ENCODE data around the gene ANP32A.

ANP32A gene

DNA sequence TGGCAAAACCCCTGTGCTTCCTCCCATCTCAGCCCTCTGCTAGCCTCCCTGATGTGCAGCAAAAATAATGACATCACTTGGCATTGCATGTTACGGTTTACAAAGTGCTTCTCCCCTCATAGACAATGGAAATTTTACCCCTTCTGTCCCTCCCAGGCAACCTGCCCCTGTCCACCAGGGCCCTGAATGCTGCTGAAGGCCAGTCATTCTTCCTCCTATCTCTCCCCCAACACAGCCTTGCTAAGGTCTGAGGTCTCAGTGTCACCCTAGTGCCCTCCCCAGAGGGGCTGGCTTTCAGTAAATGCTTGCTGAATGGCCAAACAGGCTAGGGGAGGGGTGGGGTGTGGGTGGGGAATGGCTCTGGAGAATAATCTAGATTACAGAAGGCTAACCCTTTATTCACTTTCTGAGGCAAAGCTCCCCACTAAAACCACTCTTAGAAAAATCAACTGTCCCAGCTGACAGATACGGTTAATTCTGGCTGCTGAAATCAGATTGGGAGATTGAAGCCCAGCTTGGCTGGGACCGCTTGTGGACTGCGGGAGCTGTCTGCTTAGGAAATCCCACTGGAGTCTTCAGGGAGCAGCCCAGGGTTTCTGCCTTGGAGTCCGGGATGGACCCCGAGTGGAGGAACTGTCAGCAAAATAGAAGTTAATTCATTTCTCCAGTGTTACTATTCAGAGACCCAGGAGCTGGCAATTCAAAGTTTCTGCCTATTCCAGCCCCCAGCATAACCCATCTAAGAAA, 22.9 kb downstream of the ANP32A start:
- no peak for DNase-seq (ENCODE audit: low read depth in 2 of 2)

DNA sequence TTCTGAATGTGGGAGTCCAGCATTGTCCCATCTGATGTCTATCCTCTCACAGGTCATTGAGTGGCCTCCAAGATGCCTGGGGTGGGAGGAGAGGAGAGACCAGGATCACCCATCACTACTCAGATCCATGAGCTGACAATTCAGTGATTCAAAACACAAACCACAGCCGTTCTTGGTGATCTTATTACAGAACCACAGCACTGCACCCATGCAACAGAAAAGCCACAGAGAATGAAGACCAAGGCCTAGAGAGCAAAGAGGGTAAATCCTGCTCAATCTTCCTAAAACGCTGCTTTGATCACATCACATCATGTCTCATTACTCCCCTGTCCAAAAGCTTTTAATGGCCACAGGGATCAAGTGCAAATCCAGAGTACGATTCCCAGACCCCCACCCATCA, 23.5 kb downstream of the ANP32A start:
- no peak for DNase-seq (ENCODE audit: low read depth in 2 of 2)

DNA sequence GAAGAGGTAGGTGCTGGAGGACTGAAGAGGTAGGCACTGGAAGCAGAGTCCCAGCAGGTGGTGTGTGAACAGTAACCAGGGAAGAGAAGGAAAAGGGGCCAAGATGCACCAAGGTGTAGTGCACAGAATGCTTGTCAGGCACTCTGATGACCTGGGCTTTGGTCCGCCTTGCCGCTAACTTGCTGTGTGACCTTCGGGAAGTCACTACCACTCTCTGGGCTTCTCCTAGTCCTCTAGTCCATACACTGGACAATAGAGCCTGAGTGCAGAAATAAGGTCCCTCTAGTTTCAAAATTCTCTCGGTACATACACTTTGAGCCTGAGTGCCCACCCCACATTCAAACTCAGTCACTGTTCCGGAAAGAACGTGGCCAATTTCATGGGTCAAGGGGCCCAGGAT, 24.1 kb downstream of the ANP32A start:
- DNase-seq (ENCODE audit: low read depth in 2 of 2): no peak

DNA sequence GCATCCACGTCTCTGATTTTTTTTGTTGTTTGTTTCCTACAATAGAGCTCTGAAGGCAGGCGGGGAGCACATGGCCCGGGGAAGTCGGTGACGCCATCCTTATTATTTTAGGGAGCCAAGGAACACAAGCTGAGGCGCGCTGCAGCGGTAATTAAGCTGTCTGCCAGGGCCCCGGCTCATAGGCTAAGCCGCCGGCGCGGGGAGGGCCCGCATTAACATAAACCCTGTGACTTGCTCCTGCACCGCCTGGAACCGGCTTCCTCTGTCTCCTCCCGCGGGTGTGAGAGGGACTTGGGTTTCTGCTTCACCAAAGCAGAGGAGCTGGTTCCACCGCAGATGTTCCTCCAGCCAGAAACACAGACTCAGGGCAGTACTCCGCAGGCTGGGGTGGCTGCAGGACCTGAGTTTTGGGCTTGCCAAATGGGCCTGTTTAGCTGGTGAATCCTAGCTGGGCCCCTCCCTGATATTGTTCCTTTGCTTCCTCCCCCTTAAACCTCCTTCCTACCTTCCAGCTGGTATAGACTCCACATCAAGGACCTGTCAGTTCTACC, 25.3 kb downstream of the ANP32A start:
- DNase-seq (ENCODE audit: low read depth in 2 of 2): peak; percentile 38 to 52

DNA sequence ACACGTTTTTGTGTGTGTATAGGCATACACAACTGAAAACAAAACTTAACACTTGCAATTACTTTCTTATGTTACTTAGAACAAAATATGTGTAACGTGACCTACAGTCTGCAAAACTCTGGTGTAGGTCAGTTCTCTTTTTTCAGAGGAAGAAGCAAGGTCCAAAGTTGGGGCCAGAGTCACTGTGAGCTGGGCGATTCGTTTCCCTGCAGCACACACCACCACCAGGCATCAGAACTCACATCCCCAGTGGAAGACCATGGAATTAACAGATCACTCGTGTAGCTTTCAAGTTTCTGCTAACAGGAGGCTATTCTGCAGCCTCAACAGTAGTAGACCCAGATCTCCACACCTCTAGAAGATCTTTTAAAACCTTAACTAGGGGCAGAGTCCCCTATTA, 25.8 kb downstream of the ANP32A start:
- DNase-seq (ENCODE audit: low read depth in 2 of 2): no peak

DNA sequence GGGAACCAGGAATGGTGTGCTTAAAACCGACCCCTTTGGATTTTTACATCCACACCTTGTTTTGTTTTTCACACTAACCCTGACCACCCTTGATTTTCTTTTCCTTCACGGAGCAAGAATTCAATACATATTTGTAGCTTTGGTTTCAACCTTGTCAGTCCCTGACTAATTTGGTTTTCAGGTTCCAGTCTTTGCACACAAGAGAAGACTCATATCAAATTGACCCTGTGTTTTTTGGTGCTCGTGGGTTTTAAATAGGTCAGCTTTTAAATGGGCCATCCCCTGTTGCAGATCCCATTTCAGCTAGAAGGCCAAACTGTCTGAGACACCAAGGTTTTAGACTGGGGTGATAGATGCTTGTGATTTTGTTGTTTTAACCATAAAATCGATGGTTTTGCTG, 26.4 kb downstream of the ANP32A start:
- no peak for DNase-seq (ENCODE audit: low read depth in 2 of 2)

DNA sequence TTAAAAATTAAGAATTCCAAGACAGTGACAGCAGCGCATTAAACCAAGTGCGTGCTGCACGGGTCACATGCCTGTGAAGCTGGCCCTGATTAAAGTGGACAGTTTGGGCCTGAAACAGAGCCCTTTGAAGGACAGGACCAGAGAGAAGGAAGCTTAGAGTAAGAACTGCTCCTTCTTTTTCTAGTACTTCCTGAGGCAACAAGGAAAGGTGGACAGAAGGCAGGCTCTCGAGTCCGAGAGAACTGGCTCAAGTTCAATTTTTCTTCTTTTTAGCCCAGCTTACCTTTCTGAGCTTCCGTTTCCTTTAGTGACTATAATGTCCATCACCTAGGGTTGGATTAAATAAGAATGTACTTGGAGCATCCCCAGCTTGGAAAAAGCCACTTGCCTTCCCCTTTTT, 26.9 kb downstream of the ANP32A start:
- DNase-seq (ENCODE audit: low read depth in 2 of 2): no peak

DNA sequence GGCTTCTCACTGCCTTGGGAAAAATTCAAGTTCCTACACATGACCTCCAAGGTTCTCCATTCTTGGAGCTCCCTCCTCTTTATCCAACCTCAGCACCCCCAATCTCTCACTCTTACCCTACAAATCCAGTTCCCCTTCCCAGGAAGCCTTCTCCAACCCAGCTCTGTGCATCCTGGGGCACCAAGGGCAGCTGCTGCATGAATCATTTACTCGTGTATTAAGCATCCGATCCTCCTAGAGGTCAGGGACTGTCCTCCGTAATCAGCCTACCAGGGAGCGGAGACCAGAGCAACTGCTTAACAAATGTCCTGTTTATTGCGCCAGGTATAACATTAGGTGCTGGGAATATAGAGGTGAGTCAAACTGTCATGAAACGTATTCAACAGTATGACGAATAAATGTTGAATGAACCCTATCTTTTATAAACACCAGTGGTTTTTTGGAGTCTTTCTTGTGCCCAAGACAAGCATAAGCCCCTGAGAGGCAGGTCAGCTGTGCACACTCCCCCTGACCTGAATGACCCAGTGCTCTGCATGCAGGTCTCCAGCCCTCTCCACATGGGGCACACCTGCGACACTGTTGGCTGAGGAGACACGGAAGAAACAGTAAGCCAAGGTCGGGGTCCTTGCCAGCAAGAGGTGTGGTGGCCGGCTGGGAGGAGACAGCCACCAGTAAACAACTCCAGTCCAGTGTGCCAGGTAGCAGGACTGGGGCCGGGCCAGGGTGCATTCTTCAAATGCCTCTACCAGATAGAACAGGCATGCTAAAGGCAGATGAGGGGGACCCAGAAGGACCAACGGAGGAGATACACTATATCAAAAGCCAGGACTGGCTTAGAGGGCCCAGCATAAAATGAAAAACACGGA, 27.6 kb downstream of the ANP32A start:
- no peak for DNase-seq (ENCODE audit: low read depth in 2 of 2)

DNA sequence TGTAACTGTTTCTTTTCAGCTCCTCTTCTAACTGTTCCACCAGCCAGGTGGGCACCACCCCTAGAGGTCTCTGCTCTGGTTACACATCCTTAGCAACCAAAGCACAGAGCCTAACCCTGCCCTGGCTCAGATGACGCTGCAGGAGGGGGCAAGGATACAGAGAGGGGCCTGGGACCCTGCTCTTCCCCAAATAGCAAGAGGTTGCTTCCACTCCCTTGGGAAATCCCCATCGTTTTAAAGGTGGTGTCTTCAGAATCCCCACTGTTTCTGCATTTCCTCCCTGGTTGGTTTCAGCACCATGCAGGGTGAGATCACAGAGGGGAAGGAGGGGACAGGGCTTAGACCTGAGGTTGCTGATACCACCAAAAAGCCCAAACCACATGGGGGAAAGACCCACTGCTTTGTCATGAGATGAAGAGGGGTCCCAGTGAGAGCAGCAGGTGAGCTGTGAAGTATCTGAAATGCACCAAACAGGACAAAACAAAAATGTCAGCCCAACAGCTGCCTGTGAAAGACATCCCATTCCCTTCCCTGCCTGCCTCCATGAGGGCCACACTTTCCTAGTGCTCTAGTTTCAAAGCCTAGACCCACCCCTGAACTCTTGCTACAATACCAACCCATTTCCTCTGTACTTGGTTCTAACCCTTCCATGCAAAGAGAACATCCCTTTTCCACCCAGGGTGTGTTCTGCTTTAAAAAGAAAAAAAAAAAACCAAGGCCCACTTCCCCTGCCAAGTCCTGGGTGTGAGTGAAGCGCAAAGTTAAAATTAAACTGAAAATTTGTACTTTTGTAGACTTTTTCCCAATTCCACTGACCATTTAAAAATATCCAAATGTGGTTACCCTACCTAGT, 29.0 kb downstream of the ANP32A start:
- peak in 1 of 2 donors; percentile 16 for DNase-seq (ENCODE audit: low read depth in 2 of 2)

DNA sequence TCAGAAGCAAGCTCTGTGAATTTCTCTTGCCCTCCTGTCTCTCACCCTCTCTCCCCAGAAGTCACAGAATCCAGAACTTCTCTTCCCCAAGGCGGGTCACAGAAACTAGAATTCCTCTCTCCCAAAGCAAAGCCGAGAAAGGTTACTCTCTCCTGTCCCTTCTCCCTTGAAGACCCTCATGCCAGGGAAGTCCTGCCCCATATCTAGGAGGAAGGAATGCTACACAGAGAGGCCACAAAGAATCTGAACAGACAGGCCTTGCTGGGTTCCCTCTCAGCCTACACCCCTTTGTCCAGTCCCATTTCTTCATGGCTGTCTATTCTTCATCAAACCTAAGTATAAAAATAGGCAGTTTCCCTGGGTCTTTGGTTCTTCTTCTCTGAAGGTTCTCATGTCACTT, 29.8 kb downstream of the ANP32A start:
- DNase-seq (ENCODE audit: low read depth in 2 of 2): no peak

DNA sequence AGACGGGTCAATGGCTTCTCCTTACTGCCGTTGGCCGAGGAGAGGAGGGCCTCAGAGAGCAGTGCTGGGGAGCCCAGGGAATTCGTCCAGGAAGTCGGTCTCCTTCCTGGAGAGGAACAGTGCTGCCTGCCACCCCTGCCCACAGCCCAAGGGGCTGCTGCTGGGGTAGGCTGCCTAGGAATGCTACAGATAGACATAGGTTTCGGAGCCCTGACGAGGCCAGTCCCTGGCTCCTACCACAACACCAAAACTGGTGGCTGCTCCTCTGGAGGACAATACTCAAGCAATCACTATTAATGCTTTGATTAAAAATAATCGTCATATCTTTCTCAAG, 30.5 kb downstream of the ANP32A start:
- DNase-seq (ENCODE audit: low read depth in 2 of 2): no peak

DNA sequence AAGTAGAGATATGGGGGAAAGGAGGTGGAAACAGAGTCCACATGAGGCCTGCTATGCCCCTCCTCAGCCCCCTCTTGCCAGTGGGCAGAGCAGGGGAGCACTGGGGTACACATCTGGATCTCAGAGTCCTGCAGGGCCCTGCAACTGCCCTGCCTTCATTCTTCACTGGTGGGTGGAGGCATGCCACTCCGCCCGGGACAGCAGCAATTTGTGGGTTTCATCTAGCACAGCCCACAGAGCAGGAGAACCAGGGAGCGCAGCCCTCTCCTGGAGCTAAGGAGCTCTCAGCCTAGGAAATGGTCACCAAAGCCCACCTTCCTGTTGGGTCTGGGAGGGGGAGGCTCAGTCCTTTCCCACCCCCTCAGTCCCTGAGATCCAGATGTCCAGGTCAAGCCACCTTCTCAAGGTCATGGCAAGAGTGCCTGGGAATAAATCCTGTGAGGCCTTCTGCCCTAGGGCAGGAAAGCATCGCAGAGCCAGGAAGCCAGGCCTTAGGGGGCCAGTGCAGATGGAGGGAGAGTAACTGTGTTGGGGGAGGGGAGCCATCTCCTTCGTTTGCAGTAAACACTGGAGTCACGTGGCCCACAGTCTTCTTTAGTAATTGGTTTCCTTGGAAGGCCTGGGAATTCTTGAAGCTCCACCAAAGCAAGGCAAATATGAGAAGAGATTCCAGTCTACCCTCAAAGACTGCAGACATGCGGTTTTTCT, 31.0 kb downstream of the ANP32A start:
- DNase-seq (ENCODE audit: low read depth in 2 of 2): no peak

DNA sequence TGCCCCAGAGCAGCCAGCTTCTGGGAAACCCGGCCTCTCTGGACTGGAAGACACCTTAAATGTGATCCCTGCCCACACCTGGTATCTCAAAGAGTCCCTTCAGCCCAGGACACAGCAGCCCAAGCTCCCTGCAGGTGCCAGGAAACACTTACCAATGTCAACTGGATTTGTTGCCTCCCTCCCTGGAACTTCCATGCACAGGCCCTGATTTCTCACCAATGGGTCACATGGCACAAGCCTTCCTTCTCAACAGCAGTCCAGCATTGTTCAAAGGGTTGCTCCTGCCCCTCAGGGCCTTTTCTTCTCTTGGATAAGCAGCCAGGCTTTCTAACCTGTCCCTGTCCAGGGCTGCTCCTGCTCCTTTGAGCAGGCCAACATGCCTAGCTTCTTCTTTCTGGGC, 31.6 kb downstream of the ANP32A start:
- DNase-seq (ENCODE audit: low read depth in 2 of 2): no peak

DNA sequence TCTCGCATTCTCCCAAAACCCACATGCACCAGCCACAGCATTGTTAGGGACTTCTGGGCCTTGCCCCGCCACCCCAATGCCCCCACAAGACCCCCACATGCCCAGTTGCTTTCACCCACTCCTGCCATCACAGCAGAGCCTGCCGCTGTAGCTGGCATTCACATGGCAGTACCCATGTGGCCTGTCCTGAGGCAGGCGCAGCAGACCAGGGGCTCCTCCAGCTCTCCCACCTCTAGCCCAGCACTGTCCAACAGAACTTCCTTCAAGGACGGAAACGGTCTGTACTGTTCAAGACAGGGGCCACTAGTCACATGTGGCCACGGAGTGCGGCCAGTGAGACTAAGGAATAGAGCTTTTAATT, 32.5 kb downstream of the ANP32A start:
- no peak for DNase-seq (ENCODE audit: low read depth in 2 of 2)

DNA sequence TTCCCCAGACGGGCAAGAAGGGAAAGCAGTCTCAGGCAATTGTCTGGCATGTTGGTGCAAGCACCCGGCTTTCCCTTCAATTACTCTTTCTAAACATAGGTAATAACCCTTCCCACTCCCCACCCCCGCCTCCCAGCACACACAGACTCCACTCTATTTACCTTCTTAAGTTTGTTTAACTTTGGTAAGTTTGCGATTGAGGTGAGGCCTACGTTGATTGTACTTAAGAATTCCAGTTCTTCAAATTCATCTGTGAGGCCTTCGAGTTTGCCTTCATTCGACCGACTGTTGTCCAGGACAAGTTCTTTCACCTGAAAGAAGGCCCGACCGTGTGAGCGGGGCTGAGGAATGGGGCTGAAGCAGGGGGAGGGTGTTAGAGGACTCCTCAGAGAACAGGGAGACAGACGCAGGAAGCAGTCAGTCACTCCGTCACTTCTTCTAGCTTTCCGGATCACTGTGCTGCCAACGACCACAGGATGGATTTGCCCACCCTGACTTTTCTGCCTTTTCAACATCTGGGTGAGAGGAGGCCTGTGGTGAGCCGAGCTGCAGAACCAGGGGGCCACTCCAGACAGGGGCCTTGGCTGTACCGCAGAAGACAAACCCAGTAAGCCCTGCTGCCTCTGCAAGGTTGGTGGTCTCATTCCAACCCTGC, 33.0 kb downstream of the ANP32A start:
- DNase-seq (ENCODE audit: low read depth in 2 of 2): no peak

DNA sequence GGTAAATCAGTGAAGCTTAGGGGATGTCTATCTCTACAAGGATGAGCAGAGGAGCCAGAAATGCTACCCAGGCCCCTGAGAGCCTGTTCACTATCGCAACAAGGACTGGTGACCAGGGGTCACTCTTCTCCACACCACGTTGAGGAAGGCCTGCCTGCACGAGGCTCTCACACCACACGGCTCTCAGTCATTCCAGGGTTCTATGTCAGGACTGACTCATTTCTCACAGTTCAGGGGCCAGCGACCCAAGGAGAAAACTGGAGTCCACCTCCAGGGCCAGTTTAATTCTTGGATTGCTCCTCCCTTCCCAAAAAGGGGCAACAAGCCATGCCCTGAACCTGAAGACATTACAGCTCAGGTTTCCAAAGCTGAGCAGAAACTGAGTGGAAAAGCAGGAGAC, 33.9 kb downstream of the ANP32A start:
- no peak for DNase-seq (ENCODE audit: low read depth in 2 of 2)

DNA sequence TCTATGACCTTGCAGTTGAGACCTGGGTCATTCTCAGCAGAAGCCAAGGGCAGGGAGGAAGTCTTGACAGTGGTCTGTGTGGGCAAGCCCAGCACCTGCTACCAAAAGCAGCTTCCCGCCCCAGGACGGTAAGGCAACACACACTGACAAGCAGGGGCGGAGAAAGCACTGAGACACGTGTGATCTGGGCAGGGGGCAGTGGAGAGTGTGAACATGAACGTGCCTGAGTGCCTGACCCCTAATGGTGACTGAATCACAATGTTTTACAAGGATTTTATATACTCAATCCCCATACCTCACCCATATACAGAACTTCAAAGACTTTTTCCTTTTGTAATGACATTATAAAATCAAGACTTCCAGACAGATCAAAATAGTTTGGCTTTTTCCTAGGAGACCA, 35.2 kb downstream of the ANP32A start:
- no peak for DNase-seq (ENCODE audit: low read depth in 2 of 2)

DNA sequence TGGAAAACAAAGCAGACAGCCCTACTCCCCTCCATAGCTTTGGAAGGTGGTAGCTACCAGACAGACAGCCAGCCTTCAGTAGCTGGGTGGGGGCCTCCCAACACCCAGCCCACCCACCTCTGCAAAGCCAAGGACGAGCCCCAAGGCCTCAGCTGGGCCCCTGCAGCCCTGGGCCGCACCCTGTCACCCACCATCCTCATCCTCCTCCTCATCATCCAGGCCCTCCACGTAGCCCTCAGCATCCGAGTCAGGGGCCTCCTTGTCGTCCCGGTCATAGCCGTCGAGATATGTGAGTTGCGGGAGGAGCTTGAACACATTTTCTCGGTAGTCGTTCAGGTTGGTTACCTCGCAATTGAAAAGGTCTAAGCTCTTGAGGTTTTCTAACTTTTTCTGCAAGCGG, 36.5 kb downstream of the ANP32A start:
- DNase-seq (ENCODE audit: low read depth in 2 of 2): no peak

DNA sequence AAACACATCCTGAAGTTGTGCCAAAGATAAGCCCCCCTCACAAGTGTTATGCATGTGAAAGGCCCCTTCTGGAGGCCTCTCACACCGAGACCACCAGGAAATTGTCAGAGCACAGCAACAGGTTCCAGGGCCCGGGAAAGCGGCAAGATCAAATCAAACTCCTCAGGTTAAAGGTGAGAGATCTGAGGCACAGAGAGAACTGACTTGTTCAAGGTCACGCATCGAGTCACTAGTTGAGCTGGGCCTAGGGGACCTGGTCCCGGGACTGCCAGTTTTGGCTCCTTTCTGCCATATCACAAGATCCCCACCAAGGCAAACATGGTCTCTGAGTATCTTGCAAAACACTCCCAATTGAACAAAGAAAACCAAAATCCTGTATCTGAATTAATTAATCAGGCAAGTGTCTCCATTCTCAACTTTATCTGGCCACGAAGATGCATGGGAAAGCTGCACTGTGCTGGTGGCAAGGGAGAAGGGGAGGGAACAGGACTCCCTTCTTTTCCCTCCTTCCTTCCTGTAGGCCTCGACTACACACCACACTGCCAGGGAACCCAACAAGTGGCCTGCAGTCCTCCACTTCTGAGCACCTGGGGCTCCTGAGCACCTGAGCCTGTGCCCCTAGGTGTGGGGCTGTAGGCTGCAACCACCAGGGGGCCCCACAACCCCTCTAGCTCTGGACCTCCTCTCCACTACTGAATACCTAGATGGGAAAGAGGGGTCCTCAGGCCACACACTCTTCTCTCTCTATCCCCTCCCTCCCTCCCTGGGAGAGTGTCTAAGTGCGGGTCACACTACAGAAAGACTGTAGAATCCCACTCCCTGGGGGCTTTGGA, 37.3 kb downstream of the ANP32A start:
- DNase-seq (ENCODE audit: low read depth in 2 of 2): peak; percentile 26 to 46

DNA sequence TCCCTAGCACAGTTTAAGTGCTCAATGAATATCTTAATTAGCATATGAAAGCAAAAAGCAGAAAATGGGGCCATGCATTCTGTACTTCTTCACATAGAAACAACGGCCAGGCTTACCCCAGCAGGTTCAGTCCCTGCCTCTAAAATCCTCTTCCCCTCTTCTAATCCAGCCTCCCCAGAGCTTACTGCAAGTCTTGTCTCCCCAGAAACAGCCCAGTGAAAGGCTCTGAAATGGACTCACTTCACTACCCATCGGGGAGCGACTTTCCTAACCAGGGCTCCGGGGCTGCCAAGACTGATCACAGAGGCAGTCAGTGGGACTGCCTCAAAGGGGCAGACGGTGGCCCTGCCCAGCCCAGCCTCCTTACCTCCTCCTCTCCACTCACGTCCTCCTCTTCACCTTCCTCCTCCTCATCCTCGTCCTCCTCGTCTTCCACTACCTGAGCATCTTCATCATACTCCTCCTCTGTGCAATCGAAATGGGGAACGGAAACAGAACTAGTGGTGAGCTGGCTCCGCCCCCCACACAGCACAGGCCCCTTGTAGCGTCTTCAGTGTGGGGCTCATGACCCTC, 38.0 kb downstream of the ANP32A start:
- no peak for DNase-seq (ENCODE audit: low read depth in 2 of 2)

Data from stimulated activated CD4-positive, alpha-beta T cell treated with anti-CD3 and anti-CD28 coated beads, Interleukin-4, amount 100 ng/mL, for 48 hours (primary cell).